Stimulated activated CD4-positive, alpha-beta T cell treated with anti-CD3 and anti-CD28 coated beads, Interleukin-2, amount 100 ng/mL, for 48 hours (primary cell): ENCODE data around the gene ZDHHC13.
"Not testable (repeated sequence)": the region's sequence is repeated elsewhere in the genome, so short reads cannot be mapped to it uniquely, and the experiment has no call there.

Experiments used
- DNase-seq, 2 donors: peaks; one replicate each; pipeline ENCODE4 v3.0.0-alpha.2; 2020

ZDHHC13 gene

DNA sequence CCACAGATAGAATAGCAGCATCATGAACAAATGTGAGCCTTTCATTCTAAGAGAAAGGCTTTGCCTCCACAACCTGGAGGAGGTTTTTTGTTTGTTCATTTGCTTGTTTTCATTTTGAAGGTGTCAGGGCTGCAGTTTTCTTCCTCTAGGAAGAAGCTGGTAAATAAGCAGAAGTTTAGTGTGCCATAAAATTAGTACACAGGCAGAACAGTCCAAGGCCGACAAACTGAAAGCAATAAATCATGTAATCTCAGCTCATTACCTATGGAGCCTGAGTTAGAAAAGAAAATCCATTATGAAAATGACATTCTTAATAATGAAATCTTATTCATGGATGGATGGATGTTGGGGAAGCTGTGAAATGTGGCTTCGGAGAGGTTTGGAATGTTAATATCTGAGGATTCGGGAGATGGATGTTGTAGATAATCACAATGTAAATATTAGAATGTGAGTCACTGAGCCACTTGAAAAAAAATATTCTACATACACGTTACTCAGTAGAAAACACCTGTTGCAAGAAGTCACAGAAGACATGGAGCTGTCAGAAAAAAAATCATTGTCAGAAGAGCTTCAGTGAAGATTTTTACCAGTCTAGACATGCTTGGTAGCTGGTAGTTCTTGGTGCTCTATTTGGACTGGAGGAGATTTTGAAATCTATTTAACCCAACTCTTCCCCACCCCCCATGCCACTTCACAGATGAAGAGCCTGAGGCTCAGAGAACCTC is 15.0 kb upstream of the ZDHHC13 start:
- DNase-seq, result no peak

DNA sequence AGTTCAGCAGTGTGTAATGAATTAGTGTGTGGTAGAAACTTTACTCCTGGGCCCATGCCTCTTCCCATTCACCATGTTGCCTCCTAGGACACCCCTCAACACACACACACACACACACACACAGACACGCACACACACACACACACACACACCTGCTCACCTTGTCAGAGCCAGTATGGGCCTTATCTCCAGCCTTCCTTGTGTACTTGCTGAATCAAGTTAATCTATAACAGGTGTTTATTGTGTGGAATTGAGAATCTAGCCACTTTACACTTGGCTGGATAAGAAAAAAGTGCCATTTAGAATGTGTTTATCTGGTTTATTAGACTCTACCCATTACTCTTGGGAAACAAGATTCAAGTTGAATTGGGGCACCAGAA is 14.5 kb upstream of the ZDHHC13 start:
- DNase-seq, result no peak

DNA sequence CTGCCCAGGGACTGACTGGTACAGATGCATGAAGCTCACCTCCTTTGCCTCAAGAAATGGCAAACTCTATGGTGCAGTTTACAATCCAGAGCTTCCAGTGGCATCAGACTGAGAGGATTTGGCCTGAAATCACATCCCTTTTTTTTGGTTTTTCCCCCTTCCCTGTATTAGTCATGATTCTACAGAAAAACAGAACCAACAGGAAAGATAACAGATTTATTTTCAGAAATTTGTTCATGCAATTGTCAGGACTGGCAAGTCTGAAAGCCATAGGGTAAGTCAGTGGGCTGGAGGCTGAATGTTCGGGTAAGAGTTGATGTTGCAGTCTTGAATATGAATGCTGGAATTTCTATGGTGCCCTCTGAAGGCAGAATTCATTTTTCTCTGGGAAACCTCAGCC is 12.0 kb upstream of the ZDHHC13 start:
- no peak for DNase-seq

DNA sequence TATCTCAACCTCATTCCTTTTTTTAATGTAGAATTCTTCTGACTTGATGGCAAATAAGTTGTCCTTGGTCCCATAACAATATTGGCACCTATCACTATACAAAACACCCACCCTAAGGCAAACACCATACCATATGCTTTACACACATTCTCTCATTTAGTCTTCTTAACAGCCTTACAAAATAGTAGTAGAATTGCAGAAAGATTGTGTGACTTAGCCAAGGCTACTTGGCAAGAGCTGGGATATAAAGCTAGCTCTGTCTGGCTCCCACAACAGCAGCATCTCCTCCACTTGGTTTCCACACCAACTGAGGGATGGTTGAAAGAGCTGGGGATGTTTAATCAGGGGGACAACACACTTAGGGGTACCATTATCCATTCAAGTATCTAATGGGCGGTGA is 9.8 kb upstream of the ZDHHC13 start:
- no peak for DNase-seq

- DNase-seq, result no peak
Observed at GRCh38 chr11:19110295-19110694, 6.7 kb upstream of the ZDHHC13 start.

DNA sequence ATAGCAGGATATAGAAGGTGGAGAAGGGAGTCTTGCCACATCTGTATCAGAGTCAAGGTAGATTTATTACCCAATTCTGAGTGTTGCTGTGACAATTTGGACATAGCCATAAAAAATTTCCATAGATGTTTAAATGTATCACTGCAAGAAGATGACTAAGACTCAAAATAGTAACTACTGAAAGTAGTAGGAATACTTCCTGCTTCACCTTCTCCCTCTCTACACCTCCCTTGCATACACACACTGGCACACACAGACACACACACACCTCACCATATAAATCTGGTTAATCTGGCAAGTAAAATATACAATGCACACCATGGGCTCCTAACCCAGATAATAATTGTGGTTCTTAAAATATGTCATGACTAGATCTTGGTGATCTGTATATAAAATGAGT is 5.2 kb upstream of the ZDHHC13 start:
- DNase-seq, result no peak

DNA sequence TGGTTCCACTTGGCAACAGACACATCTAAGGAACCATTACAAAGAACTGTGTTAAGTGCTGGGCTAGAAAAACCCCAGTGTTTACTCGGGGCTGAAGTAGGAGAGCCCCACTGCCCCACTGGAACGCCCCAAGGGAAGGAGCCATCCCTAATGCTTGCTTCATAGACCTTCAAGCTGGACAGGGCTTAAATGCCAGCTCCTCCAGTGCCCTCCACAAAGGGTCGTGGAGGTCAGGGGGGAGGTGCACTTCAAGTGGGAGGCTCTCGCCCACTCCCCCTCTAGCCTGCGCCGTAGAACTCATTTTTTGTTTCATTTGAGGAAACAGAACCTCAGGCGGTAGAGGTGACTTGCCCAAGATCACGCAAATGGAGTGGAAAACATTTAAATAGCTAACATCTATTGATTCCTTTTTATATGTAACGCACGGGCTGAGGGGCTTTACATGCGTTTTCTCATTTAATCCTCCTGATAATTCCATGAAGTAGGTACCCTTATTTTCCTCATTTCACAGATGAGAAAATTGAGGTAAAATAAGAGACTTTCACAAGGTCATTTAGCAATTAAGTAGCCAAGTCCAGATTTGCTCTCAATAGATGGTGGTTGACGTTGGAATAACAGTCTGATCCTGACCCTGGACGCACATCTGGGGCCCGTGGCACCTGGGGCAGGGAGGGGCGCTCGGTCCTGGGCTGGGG is 545 bp upstream of the ZDHHC13 start:
- DNase-seq, result no peak

DNA sequence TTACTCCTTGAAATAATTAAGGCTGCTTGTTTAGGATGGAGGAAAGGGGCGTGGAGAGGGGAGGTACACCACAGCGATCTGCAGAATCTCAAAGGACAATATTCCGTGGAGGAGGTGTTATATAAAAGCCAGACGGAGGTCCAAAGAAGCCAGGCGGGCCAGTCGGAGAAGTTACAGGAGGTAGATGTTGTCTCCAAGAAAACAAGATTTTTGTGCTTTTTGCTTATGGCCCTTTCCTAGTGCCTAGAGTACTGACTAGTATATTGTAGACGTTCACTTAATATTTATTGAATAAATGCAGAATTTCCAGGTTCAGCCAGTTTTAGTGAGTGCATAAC is 761 bp downstream of the ZDHHC13 start:
- no peak for DNase-seq

DNA sequence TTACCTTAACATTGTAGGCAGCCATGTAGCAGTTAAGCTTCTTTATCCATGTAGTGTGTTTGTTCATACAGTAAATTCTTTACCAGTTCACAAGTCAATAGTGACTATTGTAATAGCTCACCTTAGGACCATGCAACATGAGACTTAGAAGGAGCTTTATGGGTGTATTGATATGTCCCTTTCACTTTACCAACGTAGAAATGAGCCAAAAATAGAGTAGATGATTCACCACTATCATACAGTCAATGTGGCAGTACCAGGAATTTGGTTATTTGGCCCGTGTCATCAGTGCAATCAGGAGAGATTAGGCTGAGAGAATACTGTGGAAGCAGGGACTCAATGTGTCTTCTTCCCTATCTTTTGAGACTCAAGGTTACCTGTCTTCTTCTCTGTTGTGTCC is 4.7 kb downstream of the ZDHHC13 start:
- DNase-seq, result no peak

DNA sequence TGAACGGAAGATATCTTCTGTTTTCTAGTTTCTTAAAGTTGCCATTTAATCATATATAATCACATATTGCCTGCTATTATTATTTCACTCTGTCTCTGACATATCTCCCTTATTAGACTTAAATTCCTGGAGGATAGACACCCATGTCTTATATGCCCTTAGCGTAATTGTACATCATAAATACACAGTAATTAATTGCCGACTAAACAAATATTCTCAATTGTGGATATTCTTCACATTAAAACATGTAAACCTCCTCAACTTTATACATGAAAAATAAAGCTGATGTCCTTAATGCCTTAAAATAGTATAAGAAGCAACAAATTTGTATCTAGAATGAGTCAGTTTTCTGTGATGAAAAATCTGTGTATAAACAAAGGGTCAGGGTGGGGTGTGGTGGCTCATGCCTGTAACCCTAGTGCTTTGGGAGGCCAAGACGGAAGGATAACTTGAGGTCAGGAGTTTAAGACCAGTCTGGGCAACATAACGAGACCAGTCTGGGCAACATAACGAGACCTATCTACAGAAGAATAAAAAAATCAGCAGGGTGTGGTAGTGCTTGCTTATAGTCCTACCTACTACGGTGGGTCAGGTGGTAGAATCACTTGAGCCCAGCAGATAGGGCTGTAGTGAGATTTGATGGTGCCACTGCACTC is 6.1 kb downstream of the ZDHHC13 start:
- no peak for DNase-seq

DNA sequence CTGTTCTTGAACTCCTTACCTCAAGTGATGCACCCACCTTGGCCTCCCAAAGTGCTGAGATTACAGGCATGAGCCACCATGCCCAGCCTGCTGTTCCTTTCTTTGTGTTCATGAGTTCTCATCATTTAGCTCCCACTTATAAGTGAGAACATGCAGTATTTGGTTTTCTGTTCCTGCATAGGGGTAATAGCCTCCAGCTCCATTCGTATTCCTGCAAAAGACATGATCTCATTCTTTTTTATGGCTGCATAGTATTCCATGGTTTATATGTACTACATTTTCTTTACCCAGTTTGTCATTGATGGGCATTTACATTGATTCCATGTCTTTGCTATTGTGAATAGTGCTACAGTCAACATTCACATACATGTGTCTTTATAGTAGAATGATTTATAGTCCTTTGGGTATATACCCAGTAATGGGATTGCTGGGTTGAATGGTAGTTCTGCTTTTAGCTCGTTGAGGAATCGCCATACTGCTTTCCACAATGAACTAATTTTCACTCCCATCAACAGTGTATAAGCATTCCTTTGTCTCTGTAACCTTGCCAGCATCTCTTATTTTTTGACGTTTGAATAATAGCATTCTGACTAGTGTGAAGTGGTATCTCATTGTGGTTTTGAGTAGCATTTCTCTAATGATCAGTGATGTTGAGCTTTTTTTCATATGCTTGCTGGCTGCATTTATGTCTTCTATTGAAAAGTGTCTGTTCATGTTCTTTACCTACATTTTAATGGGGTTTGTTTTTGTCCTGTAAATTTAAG is 9.8 kb downstream of the ZDHHC13 start:
- DNase-seq, result not testable (repeated sequence)

- no peak for DNase-seq
Observed at GRCh38 chr11:19134004-19134403, 17.0 kb downstream of the ZDHHC13 start.

GRCh38 chr11:19136884-19137283 is 19.9 kb downstream of the ZDHHC13 start:
- DNase-seq, result not testable (repeated sequence)

GRCh38 chr11:19145319-19145718 is 28.4 kb downstream of the ZDHHC13 start:
- no peak for DNase-seq

DNA sequence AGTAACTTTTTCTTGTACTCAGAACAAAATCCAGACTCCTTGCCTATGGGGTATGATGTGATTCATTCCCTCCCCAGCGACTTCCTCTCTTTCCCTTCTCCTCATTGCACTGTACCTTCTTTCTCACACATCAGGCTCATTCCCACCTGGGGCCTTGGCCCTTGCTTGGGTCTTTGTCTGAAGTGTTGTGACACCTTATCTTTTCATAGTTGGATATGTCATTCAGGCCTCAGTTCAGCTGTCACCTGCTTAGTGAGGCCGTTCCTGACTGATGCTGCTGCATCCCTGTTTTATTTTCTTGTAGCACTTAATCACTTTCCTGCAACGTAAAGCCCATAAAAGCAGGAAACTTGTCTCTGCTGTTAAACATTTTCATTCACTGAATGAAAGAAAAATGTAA is 39.9 kb downstream of the ZDHHC13 start:
- no peak for DNase-seq

DNA sequence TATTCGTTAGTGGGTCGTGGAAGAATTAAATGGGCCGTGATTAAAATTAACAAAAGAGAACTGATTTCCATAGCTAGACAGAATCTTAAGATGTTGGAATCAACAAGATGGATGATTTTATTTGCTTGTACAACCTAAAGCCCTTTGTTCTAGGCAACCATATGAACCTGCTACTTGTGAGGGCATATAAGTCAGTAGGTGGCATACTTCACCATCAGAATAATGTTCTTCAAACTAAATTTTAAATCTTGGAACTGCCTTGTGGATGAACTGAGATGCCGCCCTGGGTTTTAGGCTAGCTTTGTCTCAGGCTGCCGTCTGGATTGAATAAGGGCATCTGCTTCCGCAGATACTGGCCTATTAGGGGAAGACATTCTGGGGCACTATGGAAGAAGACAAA is 43.9 kb downstream of the ZDHHC13 start:
- no peak for DNase-seq

GRCh38 chr11:19161651-19162050 is 44.7 kb downstream of the ZDHHC13 start:
- DNase-seq, result no peak

- no peak for DNase-seq
Observed at GRCh38 chr11:19162951-19163505, 46.1 kb downstream of the ZDHHC13 start.

DNA sequence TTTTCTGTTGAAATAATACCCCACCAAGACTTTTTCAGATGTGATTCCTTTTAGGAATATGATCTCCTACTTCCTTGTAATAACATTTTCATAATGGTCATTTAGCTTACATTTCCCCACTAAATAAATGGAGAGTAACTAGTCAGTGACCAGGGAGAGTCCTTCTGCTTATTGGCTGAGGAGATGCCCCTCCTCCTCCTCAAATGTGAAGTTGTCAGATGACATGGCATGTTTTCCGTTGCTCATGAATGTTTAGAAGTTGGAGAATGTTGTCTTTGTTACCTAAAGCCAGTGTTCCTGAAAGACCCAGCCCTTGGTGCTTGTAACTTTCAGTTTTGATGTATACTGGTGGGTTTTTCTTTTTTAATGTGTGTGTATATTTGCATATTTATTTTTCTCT is 46.6 kb downstream of the ZDHHC13 start:
- no peak for DNase-seq

- DNase-seq, result no peak
Observed at GRCh38 chr11:19164230-19164855, 47.4 kb downstream of the ZDHHC13 start.

- no peak for DNase-seq
Observed at GRCh38 chr11:19164881-19165280, 47.9 kb downstream of the ZDHHC13 start.

DNA sequence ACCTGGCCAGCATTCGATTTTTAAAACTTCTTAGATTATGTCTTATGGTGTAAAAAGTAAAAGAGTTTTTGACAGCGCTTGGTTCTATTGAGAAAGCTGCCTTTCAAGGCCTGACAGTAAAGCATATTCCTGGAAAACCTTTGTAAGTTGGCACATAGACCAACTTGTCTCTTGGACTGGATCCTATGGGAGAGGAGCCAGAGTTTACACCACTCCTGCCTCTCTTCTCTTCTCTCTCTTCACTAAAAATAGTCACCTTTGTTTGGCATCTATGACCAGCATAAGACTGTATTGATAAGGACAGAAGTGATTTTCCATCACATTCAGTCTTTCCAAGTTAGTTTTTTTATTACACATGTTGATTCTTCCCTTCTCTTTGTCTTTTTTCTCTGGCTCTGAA is 51.1 kb downstream of the ZDHHC13 start:
- no peak for DNase-seq
